Astrocyte of the spinal cord (primary cell): Measurements from ENCODE around the gene PRICKLE4.

ENCODE experiments used
- DNase-seq: peaks from one replicate; pipeline ENCODE4 v3.0.0; 2011; ENCODE audit warnings: low read depth, low spot score
- H3K4me3 ChIP-seq: 2 replicates; pipeline ENCODE4 v1.5.1; 2011; ENCODE audit warnings: low read depth, mild to moderate bottlenecking, low read length, moderate library complexity
- in situ Hi-C: cut with HindIII; loops from 2 replicates; pipeline ENCODE4 v1.10.0; 2017; ENCODE audit warnings: low sequenced_read_pairs
- TF ChIP-seq, protein P1 (sequence below): IDR thresholded peaks from 2 replicates; pipeline ENCODE4 v1.5.1; 2012; ENCODE audit warnings: low read depth, mild to moderate bottlenecking, low read length, inconsistent platforms

Gene PRICKLE4

DNA sequence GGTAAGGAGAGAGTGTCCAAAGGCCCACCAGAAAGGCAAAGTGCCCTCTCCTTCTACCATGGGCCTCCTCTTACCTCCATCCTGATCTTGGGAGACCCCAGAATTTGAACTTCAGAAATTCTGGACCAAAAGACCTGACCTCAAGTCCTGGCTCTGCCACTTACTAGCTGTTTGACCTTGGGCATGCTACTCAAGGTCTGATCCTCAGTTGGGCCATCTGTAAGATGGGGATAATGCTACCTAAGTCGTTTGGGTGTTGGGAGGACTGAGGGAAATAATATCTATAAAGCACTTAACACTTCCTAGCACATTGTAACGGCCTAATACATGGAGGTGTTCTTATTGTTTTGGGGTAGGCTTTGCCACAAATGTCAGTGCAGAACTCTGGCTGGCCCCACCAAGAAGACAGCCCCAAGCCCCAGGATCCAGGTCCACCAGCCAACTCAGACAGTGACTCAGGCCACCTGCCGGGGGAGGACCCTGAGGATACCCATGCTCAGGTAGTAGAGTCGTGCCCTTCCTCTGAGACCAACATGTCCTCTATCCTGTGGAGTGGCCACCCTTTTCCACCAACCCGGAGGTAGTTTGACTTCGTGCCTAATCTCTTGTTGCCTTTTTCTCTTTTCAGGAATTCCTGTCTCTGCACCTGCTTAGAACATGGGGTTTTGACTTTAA is 2.7 kb downstream of the PRICKLE4 start:
- TF ChIP-seq, protein P1, sequence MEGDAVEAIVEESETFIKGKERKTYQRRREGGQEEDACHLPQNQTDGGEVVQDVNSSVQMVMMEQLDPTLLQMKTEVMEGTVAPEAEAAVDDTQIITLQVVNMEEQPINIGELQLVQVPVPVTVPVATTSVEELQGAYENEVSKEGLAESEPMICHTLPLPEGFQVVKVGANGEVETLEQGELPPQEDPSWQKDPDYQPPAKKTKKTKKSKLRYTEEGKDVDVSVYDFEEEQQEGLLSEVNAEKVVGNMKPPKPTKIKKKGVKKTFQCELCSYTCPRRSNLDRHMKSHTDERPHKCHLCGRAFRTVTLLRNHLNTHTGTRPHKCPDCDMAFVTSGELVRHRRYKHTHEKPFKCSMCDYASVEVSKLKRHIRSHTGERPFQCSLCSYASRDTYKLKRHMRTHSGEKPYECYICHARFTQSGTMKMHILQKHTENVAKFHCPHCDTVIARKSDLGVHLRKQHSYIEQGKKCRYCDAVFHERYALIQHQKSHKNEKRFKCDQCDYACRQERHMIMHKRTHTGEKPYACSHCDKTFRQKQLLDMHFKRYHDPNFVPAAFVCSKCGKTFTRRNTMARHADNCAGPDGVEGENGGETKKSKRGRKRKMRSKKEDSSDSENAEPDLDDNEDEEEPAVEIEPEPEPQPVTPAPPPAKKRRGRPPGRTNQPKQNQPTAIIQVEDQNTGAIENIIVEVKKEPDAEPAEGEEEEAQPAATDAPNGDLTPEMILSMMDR, result no peak
- DNase-seq, result no peak
- no peak overlapping the region for H3K4me3 ChIP-seq
- in situ Hi-C loops, result no loop called here

DNA sequence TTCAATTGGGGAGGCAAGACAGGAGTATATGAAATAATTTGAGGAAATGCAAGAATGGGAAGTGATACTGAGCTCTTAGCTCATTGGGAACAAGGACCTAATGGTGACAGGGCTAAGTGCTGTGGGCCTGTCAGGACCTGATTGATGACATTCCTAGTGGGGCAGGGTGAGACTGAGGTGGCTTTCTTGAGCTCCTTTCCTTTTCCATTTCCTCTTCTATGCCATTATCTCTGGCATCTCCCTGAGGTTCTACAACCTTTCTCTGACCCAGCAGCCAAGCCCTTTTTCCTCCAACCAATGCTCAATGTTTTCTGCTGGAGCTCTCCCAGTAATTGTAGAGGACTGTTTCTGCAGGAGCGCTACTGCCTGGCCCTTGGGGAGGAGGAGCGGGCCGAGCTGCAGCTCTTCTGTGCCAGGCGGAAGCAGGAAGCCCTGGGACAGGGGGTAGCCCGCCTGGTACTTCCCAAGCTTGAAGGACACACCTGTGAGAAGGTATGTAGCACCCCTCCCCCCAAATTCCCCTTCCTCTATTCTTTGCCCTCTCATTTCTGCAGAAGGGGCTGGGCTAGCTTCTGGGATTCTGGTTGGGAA is 4.1 kb downstream of the PRICKLE4 start:
- no peak for DNase-seq
- in situ Hi-C loops, result no loop called here
- no peak overlapping the region for H3K4me3 ChIP-seq
- TF ChIP-seq, protein P1, result no peak

DNA sequence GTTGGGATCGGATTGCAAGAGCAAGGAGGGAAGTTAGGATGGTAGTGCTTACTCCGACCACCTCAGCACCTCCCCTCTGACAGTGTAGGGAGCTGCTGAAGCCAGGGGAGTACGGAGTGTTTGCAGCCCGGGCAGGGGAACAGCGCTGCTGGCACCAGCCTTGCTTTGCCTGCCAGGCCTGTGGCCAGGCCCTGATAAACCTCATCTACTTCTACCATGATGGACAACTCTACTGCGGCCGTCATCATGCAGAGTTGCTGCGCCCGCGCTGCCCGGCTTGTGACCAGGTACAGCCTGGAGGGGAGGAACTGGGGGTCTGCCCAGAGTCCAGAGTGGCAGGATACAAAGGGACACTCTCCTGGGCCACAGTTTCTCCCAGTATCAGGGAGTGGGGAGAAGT is 4.7 kb downstream of the PRICKLE4 start:
- no peak for DNase-seq
- TF ChIP-seq, protein P1, result no peak
- no peak overlapping the region for H3K4me3 ChIP-seq
- in situ Hi-C loops, result no loop called here

DNA sequence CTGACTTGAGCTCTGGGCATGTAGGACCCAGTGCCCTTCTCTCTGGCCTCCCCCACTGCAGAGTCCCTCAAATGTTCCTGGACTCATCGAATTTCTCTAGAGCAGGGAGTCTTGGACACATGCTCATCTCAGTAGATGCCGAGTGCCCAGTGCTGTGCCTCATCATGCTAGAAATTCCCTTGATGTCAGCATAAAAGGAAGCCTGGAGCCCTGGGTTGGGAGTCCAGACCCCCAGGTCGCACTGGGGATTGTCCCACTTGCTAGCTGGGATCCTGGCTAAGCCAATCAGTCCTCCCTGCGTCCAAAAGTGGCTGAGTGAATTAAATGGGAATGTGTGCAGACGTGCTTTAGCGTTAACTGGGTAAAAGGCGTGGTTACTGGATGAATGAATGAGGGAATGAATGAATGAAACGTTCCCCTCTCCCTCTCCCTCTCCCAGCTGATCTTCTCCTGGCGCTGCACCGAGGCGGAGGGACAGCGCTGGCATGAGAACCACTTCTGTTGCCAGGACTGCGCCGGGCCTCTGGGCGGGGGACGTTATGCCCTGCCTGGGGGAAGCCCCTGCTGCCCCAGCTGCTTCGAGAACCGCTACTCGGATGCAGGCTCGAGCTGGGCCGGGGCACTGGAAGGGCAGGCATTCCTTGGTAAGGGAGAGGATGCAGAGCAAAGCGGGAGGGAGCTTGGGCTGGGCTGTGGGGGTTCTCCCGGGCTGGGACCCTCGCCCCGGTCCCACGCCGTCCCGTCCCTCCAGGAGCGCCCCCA is 5.3 kb downstream of the PRICKLE4 start:
- H3K4me3 ChIP-seq, result peak overlapping the region; percentile 97
- in situ Hi-C loops, result no loop called here
- peak; percentile 28 for DNase-seq
- TF ChIP-seq, protein P1, result no peak

DNA sequence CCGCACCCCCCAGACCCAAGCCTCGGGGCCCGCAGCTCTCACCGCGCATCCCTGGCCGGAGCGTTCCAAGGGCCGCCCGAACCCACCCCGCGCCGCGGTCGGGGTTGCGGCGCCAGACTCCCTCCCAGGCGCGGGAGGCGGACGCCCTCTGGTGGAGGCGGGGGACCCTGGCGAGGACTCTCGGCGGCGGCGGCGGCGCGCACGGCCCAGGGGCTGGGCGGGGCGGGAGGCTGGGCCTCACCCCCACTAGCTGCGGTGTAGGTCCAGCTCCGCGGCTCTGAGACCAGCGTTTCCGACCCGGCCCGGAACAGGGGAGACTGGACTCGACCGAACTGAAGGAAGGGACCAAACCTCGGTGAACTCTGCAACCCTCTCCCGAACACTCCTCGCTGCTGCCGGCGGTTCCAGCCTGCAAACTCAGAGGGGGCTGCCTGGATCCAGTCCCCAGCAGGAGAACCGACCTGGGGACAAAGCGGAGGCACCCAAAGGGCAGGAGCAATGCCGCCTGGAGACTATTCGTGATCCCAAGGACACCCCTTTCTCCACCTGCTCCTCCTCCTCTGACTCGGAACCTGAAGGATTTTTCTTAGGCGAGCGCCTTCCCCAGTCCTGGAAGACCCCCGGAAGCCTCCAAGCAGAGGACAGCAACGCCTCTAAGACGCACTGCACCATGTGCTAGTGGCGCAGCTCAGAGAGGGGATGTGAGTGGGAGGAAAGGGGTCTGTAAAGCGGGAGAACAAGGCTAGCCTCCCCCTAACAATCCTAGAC is 6.1 kb downstream of the PRICKLE4 start:
- peak; percentile 81 for DNase-seq
- TF ChIP-seq, protein P1, result peak; percentile 64
- peak overlapping the region; percentile 97 for H3K4me3 ChIP-seq
- in situ Hi-C loops, result no loop called here

DNA sequence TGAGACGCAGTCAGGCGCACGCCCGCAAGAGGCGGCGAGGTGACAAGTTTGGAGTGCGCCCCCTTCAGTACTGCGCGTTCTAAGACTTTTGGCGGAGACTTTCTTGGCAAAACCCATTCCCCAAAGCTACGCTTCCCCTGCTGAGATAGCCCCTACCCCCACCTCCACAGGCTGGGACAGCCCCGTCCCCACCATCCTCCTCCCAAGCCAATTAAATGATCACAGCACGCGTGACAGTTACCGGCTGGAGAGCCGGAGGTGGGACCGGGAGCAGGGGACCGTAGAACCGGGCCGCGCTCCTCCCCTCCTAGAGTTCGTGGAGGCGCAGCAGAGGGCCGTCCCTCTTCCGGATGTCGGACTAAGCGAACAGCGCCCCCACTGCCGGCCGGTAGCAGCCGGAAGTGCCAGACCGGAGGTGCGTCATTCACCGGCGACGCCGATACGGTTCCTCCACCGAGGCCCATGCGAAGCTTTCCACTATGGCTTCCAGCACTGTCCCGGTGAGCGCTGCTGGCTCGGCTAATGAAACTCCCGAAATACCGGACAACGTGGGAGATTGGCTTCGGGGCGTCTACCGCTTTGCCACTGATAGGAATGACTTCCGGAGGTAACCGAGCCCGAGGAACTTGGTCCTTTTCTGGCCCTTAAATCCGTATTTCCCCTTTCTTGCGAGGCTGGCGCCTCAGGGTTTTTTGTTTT is 6.8 kb downstream of the PRICKLE4 start, which contains the start of gene TOMM6:
Gene TOMM6 (plus strand): TSS at position 476 of the 699 bp plus-strand sequence. CDS start 4 bp downstream, at position 480.
- in situ Hi-C loops, result no loop called here
- H3K4me3 ChIP-seq, result peak within 1 kb of the TSS; percentile 97
- TF ChIP-seq, protein P1, result peak; percentile 89

More for the DNA sequence above, 6.8 kb downstream of the PRICKLE4 start, which contains the start of gene TOMM6:
- DNase-seq, result peak; percentile 96
